Measurements from ENCODE around the gene CFAP68.

DNA sequence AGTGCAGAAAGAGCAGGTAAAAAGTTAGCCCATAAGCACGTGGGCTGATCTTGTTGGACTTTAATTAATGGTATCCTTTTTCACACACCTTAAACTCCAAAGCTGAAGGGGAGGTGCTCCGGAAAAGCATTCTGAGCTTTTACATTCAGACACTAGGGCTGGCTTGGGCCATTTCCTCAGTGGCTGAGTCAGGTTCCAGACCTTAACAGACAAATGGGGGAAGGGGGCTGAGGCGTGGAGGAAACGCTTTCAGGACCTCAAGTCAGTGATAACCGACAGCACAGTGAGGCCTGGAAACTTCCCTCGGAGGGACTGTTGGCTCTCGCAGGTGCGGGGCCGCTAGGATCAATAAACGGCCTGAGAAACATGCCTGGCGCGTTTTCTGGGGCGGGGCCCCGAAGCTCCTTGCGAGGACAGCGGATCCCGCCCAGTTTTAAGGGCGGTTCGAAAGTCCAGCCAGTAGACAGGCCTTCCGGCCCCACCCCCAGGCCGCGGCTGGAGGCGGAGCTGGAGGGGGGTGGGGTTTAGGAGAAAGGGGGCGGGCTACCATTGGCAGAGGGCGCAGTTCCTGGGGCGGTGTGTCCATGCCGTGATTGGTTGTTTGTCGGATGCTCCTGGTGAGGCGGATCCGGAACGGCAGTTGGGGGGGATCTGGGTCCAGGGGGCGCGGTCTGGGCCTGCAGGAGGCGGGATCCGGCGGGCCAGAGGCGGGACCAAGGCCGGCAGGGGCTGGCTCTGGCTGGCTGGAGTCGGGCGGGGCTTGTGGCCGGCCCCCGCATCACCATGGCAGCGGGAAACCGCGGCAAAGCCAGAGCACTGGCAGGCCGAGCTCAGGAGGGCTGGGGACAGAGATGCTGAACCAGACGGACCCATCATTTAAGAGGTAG, 47.4 kb downstream of the CFAP68 start:
- TF ChIP-seq EED (IDR thresholded peaks at IDR 0.05; ENCODE audit: low read depth) = no peak
- TF ChIP-seq, protein P1, sequence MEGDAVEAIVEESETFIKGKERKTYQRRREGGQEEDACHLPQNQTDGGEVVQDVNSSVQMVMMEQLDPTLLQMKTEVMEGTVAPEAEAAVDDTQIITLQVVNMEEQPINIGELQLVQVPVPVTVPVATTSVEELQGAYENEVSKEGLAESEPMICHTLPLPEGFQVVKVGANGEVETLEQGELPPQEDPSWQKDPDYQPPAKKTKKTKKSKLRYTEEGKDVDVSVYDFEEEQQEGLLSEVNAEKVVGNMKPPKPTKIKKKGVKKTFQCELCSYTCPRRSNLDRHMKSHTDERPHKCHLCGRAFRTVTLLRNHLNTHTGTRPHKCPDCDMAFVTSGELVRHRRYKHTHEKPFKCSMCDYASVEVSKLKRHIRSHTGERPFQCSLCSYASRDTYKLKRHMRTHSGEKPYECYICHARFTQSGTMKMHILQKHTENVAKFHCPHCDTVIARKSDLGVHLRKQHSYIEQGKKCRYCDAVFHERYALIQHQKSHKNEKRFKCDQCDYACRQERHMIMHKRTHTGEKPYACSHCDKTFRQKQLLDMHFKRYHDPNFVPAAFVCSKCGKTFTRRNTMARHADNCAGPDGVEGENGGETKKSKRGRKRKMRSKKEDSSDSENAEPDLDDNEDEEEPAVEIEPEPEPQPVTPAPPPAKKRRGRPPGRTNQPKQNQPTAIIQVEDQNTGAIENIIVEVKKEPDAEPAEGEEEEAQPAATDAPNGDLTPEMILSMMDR (IDR thresholded peaks at IDR 0.05 in 2 of 3, conservative IDR thresholded peaks at IDR 0.05 in 1 of 3; ENCODE audit: control insufficient read depth in 2 of 3, extremely low read depth in 1 of 3, insufficient read depth in 1 of 3, low read depth in 3 of 3, low read length in 3 of 3) = no peak
- no peak for TF ChIP-seq CBX5 (IDR thresholded peaks at IDR 0.05; ENCODE audit: low read depth)
- no peak for TF ChIP-seq EZH2 (IDR thresholded peaks at IDR 0.05; ENCODE audit: borderline replicate concordance, control insufficient read depth, low read depth, low read length)
- TF ChIP-seq GABPA (IDR thresholded peaks at IDR 0.05; ENCODE audit: low read depth) = 0 out of 2 replicates have a peak, but pooled peaks have one; percentile 30
- no peak for TF ChIP-seq NRF1 (conservative IDR thresholded peaks at IDR 0.05; ENCODE audit: low read depth, low read length)
- TF ChIP-seq EP300 (IDR thresholded peaks at IDR 0.05; ENCODE audit: borderline replicate concordance in 1 of 2, control insufficient read depth in 1 of 2, low read depth in 2 of 2, low read length in 2 of 2) = no peak
- peak; percentile 79 for TF ChIP-seq POLR2A (IDR thresholded peaks at IDR 0.05; ENCODE audit: low read depth, low read length)
- TF ChIP-seq, protein P2, sequence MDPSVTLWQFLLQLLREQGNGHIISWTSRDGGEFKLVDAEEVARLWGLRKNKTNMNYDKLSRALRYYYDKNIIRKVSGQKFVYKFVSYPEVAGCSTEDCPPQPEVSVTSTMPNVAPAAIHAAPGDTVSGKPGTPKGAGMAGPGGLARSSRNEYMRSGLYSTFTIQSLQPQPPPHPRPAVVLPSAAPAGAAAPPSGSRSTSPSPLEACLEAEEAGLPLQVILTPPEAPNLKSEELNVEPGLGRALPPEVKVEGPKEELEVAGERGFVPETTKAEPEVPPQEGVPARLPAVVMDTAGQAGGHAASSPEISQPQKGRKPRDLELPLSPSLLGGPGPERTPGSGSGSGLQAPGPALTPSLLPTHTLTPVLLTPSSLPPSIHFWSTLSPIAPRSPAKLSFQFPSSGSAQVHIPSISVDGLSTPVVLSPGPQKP (IDR thresholded peaks at IDR 0.05; ENCODE audit: low read depth, low read length) = 0 out of 2 replicates have a peak, but pooled peaks have one; percentile 34
- 0 out of 2 replicates have a peak, but pooled peaks have one; percentile 38 for TF ChIP-seq SIN3A (IDR thresholded peaks at IDR 0.05; ENCODE audit: low read depth, low read length)
